ENCODE results near the gene CYP27C1. TPM values are rescaled to one million over a fixed set of nuclear protein-coding genes. Genes with fewer than 3 reads are reported as not detected.
"Not testable (repeated sequence)": the region's sequence is repeated elsewhere in the genome, so short reads cannot be mapped to it uniquely, and the experiment has no call there.

Gene CYP27C1
- total and polyA plus RNA-seq, 12 donors: 0.11 to 0.97 (median 0.22) TPM; not detected in 3

DNA sequence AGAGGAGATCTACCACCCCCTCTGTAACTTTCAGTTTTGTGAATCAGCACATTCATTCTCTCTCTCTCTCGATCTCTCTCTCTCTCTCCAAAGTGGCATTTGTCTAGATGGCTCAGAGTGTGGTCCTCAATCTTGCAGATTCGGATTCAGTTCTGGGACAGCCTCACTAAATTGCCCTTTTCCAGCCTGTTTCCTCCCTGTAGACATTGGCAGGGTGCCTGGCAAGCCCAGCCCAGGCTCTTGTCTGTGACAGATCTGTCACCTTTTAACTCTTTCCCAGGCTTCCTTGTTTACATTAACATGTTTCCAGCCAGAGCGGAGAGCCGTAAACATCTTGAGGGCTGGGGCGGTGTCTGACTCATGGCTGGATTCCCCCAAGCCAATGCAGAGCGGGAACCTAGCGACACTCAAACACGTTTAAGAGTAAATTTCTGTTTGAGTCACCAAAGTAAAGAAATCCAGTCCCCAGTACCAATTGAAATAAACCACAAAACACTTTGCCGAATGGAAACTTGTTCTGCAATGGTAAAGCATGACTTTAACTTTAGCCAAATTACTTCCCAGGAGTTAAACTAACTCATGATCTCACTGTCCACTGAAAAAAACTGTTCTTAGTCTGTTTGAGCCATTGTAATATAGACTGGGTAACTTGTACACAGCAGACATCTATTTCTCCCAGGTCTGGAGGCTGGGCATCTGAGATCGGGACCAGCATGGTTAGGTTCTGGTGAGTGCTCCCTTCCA lies 6.6 kb upstream of the CYP27C1 start:
- no peak overlapping the region for H3K4me3 ChIP-seq
- 40 to 49% (median 45%) methylated on average over 10 of the region's 10 CpGs for WGBS, 4 donors
- intact Hi-C loops (cut with DNase I): no loop called here

GRCh38 chr2:127226132-127226519 lies 6.0 kb upstream of the CYP27C1 start:
- no peak for TF ChIP-seq POLR2A (IDR thresholded peaks at IDR 0.05)
- TF ChIP-seq CTCF (IDR thresholded peaks at IDR 0.05): no peak
- H3K4me3 ChIP-seq: no peak overlapping the region
- no peaks in the 10 kb centered on the region for H3K4me1 ChIP-seq (replicated peaks in 1 of 2)
- H3K9me3 ChIP-seq (replicated peaks in 1 of 3): no peaks in the 10 kb centered on the region
- no peak overlapping the region for H3K27ac ChIP-seq
- 52 to 71% (median 62%) methylated on average over 6 to 9 of the region's 9 CpGs for WGBS, 4 donors
- intact Hi-C loops (cut with DNase I): no loop called here
- peaks cover 16% of the 10 kb centered on the region for H3K27me3 ChIP-seq
- DNase-seq: no peak
- no peaks in the 10 kb centered on the region for H3K36me3 ChIP-seq (replicated peaks in 1 of 2)

More for the DNA sequence above, 6.6 kb upstream of the CYP27C1 start:
- Histone ChIP-seq H3K27me3 (peaks cover 13% of the 10 kb centered on the region), H3K27ac (no peak overlapping the region), H3K4me1 (replicated peaks in 1 of 2) (no peaks in the 10 kb centered on the region), H3K9me3 (replicated peaks in 1 of 3) (no peaks in the 10 kb centered on the region), H3K36me3 (replicated peaks in 1 of 2) (no peaks in the 10 kb centered on the region)
- TF ChIP-seq POLR2A (IDR thresholded peaks at IDR 0.05) (no peak), CTCF (IDR thresholded peaks at IDR 0.05) (no peak)
- no peak for DNase-seq

GRCh38 chr2:127225186-127225960 lies 5.3 kb upstream of the CYP27C1 start:
- Histone ChIP-seq H3K36me3 (replicated peaks in 1 of 2) (no peaks in the 10 kb centered on the region), H3K27ac (no peak overlapping the region), H3K27me3 (peaks cover 21% of the 10 kb centered on the region), H3K4me3 (no peak overlapping the region), H3K9me3 (replicated peaks in 1 of 3) (no peaks in the 10 kb centered on the region), H3K4me1 (replicated peaks in 1 of 2) (no peaks in the 10 kb centered on the region)
- no peak for DNase-seq
- WGBS, 4 donors: 59 to 69% (median 64%) methylated on average over 12 of the region's 12 CpGs
- TF ChIP-seq CTCF (IDR thresholded peaks at IDR 0.05): no peak
- no peak for TF ChIP-seq POLR2A (IDR thresholded peaks at IDR 0.05)
- intact Hi-C loops (cut with DNase I): no loop called here

- H3K4me1 ChIP-seq (replicated peaks in 1 of 2); H3K27ac ChIP-seq; intact Hi-C loops (cut with DNase I); H3K4me3 ChIP-seq; H3K9me3 ChIP-seq (replicated peaks in 1 of 3); H3K36me3 ChIP-seq (replicated peaks in 1 of 2); DNase-seq: not testable (repeated sequence)
- 55 to 71% (median 60%) methylated on average over 5 of the region's 5 CpGs for WGBS, 4 donors
- peaks cover 24% of the 10 kb centered on the region for H3K27me3 ChIP-seq
Measured at GRCh38 chr2:127224135-127224534, 4.0 kb upstream of the CYP27C1 start.

Data from adrenal gland (tissue), 12 donors.